Measurements from ENCODE around the gene NID2.

The NID2 gene

GRCh38 chr14:52023518-52023917, 45.3 kb downstream of the NID2 start:
- TF ChIP-seq CEBPB (IDR thresholded peaks at IDR 0.05): no peak
- no peak for TF ChIP-seq CREB1 (IDR thresholded peaks at IDR 0.05; ENCODE audit: low read depth)
- TF ChIP-seq, protein P1, sequence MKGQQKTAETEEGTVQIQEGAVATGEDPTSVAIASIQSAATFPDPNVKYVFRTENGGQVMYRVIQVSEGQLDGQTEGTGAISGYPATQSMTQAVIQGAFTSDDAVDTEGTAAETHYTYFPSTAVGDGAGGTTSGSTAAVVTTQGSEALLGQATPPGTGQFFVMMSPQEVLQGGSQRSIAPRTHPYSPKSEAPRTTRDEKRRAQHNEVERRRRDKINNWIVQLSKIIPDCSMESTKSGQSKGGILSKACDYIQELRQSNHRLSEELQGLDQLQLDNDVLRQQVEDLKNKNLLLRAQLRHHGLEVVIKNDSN (IDR thresholded peaks at IDR 0.05): no peak
- TF ChIP-seq, protein P2, sequence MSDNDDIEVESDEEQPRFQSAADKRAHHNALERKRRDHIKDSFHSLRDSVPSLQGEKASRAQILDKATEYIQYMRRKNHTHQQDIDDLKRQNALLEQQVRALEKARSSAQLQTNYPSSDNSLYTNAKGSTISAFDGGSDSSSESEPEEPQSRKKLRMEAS (IDR thresholded peaks at IDR 0.05): no peak
- no peak for TF ChIP-seq NFIC (IDR thresholded peaks at IDR 0.05)
- TF ChIP-seq, protein P3, sequence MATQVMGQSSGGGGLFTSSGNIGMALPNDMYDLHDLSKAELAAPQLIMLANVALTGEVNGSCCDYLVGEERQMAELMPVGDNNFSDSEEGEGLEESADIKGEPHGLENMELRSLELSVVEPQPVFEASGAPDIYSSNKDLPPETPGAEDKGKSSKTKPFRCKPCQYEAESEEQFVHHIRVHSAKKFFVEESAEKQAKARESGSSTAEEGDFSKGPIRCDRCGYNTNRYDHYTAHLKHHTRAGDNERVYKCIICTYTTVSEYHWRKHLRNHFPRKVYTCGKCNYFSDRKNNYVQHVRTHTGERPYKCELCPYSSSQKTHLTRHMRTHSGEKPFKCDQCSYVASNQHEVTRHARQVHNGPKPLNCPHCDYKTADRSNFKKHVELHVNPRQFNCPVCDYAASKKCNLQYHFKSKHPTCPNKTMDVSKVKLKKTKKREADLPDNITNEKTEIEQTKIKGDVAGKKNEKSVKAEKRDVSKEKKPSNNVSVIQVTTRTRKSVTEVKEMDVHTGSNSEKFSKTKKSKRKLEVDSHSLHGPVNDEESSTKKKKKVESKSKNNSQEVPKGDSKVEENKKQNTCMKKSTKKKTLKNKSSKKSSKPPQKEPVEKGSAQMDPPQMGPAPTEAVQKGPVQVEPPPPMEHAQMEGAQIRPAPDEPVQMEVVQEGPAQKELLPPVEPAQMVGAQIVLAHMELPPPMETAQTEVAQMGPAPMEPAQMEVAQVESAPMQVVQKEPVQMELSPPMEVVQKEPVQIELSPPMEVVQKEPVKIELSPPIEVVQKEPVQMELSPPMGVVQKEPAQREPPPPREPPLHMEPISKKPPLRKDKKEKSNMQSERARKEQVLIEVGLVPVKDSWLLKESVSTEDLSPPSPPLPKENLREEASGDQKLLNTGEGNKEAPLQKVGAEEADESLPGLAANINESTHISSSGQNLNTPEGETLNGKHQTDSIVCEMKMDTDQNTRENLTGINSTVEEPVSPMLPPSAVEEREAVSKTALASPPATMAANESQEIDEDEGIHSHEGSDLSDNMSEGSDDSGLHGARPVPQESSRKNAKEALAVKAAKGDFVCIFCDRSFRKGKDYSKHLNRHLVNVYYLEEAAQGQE (IDR thresholded peaks at IDR 0.05; ENCODE audit: low read depth): no peak
- no peak for TF ChIP-seq TEAD4 (IDR thresholded peaks at IDR 0.05)
- no peak for TF ChIP-seq EP300 (IDR thresholded peaks at IDR 0.05; ENCODE audit: borderline replicate concordance)
- TF ChIP-seq RAD21 (IDR thresholded peaks at IDR 0.05; ENCODE audit: low read depth): no peak

DNA sequence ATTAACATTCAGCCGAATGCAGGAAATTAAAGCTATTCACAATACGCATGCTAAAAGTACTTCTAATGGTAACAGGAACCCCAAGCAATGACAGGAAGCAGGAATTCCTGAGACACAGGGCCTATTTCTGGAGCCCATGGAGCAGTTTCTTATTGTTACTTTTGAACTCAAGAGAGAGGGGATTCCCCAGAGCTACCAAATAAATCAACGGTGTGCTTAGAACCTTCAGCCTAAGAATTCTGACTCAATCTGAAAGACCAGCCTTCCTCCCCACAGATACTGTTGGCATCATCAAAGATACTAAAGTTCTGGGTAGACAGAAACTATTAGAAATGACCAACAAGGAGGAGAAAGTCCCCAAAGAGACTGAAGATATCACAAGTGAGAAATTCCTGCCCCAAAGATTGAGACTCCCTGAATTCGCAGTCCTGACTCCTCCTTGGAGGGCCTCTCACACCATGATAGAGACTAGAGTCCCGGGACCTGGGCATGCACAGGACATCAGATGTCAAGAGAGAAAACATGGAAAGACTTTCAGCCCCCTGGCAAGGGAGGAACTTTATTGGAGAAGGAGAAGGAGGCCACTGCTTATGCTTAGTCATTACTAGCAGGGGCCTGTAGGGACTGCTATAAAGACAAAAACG, 46.8 kb downstream of the NID2 start:
- TF ChIP-seq RAD21 (IDR thresholded peaks at IDR 0.05; ENCODE audit: low read depth): no peak
- TF ChIP-seq TEAD4 (IDR thresholded peaks at IDR 0.05): no peak
- TF ChIP-seq, protein P1 (IDR thresholded peaks at IDR 0.05): no peak
- no peak for TF ChIP-seq TCF12 (IDR thresholded peaks at IDR 0.05; ENCODE audit: low read depth)
- TF ChIP-seq NFIC (IDR thresholded peaks at IDR 0.05): no peak
- TF ChIP-seq ZBTB7A (IDR thresholded peaks at IDR 0.05; ENCODE audit: low read depth): no peak
- TF ChIP-seq FOXM1 (IDR thresholded peaks at IDR 0.05; ENCODE audit: borderline replicate concordance, low read depth): no peak
- no peak for TF ChIP-seq EGR1 (IDR thresholded peaks at IDR 0.05)
- no peak for TF ChIP-seq TAF1 (IDR thresholded peaks at IDR 0.05; ENCODE audit: low read depth)
- TF ChIP-seq EP300 (IDR thresholded peaks at IDR 0.05; ENCODE audit: borderline replicate concordance): no peak
- TF ChIP-seq, protein P3 (IDR thresholded peaks at IDR 0.05; ENCODE audit: low read depth): no peak
- TF ChIP-seq, protein P2 (IDR thresholded peaks at IDR 0.05): no peak
- no peak for TF ChIP-seq CREB1 (IDR thresholded peaks at IDR 0.05; ENCODE audit: low read depth)
- TF ChIP-seq YY1 (IDR thresholded peaks at IDR 0.05; ENCODE audit: low read depth): no peak
- no peak for TF ChIP-seq CEBPB (IDR thresholded peaks at IDR 0.05)

DNA sequence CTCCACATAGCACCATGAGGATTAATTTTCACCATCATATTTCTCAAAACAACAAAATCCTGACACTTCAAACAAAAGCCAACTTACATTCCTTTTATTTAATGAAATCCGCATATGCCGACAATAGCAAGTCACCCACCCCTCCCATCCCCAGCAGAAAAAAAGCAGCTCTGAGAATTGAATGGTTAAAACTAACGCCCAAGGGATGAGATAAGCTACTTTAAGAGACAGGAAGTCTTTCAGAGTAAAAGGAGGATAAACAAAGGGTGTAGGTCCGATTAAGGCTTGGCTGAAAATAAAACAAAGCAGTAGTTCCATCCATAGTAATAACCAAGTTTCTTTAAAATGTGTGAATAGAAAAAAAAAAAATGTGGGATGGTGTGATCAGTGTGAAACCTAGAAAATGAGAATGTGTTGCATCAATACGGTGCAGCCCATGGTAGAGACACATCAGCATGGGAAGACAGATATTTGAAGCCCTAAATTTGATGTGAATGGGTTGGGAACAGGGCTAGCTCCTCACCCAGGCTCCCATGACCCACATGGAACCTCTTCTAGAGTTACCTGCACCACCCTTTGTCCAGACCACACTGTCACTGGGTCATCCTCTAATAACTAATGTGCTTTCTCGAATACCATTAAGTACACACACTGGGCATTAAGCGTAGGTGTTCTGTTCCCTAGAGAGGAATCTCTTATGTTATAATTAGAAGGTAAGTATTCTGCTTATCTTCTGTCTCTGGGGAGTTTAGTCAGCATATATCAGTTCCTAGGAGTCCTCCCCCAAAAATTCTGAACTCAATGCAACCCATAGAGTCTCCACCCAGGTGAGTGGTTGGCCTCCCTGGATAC, 47.8 kb downstream of the NID2 start:
- no peak for TF ChIP-seq FOXM1 (IDR thresholded peaks at IDR 0.05; ENCODE audit: borderline replicate concordance, low read depth)
- no peak for TF ChIP-seq EP300 (IDR thresholded peaks at IDR 0.05; ENCODE audit: borderline replicate concordance)
- no peak for TF ChIP-seq CREB1 (IDR thresholded peaks at IDR 0.05; ENCODE audit: low read depth)
- no peak for TF ChIP-seq TAF1 (IDR thresholded peaks at IDR 0.05; ENCODE audit: low read depth)
- TF ChIP-seq YY1 (IDR thresholded peaks at IDR 0.05; ENCODE audit: low read depth): no peak
- no peak for TF ChIP-seq EGR1 (IDR thresholded peaks at IDR 0.05)
- TF ChIP-seq, protein P2 (IDR thresholded peaks at IDR 0.05): no peak

DNA sequence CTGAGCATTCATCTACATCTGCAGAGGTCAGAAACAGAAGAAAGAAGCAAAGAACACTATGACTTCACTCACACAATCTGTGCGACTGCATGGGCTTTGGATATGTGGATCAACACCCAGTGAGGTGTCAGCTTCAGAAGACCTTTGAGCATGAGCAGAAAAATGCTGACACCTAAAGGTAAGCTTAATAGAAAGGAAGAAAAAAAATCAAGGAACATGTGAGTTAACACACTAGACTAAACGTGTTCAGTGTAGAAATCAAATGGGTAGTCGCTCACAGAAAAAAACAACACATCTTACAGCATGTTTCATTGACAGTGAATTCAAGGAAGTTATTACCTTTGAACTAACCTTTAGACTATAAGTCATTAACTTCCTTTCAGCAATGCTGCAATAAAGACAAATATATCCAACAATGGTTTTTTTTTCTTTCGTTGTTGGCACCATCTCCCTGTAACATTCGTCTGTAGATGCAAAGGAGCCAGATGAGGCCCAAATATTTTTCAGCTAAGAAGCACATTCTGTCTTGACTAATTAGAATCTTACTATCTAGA, 48.6 kb downstream of the NID2 start:
- TF ChIP-seq FOXM1 (IDR thresholded peaks at IDR 0.05; ENCODE audit: borderline replicate concordance, low read depth): no peak
- no peak for TF ChIP-seq TAF1 (IDR thresholded peaks at IDR 0.05; ENCODE audit: low read depth)
- no peak for TF ChIP-seq CREB1 (IDR thresholded peaks at IDR 0.05; ENCODE audit: low read depth)
- TF ChIP-seq, protein P1 (IDR thresholded peaks at IDR 0.05): no peak
- no peak for TF ChIP-seq RAD21 (IDR thresholded peaks at IDR 0.05; ENCODE audit: low read depth)
- no peak for TF ChIP-seq TCF12 (IDR thresholded peaks at IDR 0.05; ENCODE audit: low read depth)
- no peak for TF ChIP-seq EP300 (IDR thresholded peaks at IDR 0.05; ENCODE audit: borderline replicate concordance)
- no peak for TF ChIP-seq TEAD4 (IDR thresholded peaks at IDR 0.05)
- TF ChIP-seq EGR1 (IDR thresholded peaks at IDR 0.05): no peak
- TF ChIP-seq CEBPB (IDR thresholded peaks at IDR 0.05): no peak

All from Ishikawa (cell line).